ENCODE data around the gene TRIM59.

TRIM59 gene

GRCh38 chr3:160402221-160403027 is 47.2 kb downstream of the TRIM59 start:
- DNase-seq (ENCODE audit: low read depth): no peak

- DNase-seq (ENCODE audit: low read depth): peak; percentile 92
These were observed 48.1 kb downstream of the TRIM59 start for GRCh38 chr3:160401291-160402095.

DNA sequence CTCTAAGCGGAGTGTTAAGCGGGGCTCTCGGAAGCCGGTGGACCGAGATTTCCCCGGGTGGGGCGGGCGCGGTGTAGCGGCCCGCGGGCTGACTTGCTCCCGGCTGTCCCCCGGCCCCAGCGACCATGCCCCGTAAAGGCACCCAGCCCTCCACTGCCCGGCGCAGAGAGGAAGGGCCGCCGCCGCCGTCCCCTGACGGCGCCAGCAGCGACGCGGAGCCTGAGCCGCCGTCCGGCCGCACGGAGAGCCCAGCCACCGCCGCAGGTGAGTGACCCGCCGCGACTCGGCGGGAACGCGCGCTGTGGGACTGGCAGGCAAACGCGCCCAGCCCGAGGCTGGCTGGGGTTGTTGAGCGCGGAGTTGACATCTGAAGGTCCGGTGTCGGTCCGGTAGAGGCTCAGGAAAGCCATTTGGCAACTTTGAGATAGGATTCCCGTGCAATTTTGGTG is 48.9 kb downstream of the TRIM59 start:
- DNase-seq (ENCODE audit: low read depth): no peak

DNA sequence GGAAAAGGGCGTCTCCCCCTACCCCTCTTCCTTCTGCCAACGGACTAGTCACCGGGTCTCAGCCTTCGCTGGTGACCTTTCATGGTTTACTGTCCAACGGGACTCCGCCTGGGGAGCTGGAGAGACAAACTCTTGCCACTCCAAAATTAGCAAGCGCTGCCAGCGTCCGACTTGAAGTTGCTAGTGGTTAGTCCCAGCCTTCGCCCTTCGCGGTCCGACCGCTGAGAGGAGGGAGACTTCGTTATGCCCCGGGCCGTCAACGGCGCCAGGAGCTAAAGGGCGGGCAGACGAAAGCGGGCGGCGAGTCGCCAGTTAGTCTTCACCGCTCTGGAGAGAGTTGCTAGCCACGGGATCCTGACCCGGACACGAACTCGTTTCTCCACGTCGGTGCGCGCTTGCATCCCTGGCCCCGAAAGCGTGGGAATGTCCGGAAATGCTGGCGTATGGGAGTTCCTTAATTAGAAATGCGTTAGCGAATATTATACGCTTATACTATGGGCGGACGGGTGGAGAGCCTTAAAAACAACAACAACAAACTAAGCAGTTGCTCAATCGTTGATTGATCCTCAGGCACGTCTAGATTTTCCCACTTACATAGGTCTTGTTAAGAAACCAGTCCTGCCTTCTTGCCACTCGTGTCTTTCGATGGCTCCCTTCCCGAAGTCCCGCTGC is 49.4 kb downstream of the TRIM59 start:
- DNase-seq (ENCODE audit: low read depth): peak; percentile 61

- DNase-seq (ENCODE audit: low read depth): peak; percentile 93
These were observed 50.2 kb downstream of the TRIM59 start, which contains the start of the genes IFT80 and SMC4 for GRCh38 chr3:160399125-160400029. Gene IFT80, minus strand, starts transcription at chr3:160399225. Its CDS starts 14,625 bp downstream, at chr3:160384600. Gene SMC4, plus strand, starts transcription at chr3:160399650. Its CDS starts 1,177 bp downstream, at chr3:160400827.

DNA sequence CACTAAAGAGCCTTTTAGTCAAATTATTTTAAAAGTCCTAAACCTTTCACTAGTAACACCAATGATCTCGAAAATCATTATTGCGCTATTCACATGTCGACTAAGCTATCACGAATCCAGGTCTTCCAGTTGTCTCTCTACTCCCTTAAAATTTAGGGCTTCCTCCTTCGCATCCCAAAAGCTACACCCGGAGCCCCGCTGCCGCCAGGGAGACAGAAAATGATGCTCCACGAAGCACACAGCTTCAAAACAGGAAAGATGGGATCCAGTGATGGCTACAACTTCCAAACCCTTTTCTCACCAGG is 50.8 kb downstream of the TRIM59 start:
- DNase-seq (ENCODE audit: low read depth): no peak

- DNase-seq (ENCODE audit: low read depth): peak; percentile 64
These were observed 54.3 kb downstream of the TRIM59 start for GRCh38 chr3:160395297-160395696.

- DNase-seq (ENCODE audit: low read depth): no peak
These were observed 55.6 kb downstream of the TRIM59 start for GRCh38 chr3:160394009-160394392.

DNA sequence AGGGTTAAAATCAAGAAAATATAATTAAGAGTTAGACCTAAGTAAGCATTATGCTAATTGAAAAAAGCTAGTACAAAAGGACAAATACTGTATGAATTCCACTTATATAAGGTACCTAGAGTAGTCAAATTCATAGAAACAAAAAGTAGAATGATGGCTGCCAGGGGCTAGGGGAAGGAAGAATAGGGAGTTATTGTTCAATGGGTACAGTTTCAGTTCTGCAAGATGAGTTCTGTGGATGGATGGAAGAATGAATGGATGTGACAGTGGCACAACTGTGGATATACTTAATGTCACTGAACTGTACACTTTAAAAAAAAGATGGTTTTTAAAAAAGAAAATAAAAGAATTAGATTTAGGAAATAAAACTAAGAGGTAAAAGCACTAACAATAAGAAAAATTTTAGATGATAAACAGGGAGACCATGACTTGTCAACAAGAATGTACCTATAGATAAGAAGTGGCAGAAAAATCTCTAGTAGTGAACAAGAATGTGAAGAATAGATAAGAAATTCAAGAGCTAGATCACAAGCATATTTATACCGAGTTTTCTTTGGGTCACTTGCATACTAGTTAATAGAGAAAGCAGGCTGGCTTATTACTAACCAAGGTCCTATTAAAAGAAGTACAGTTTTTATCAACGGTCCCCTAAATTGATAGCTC is 56.1 kb downstream of the TRIM59 start:
- no peak for DNase-seq (ENCODE audit: low read depth)

GRCh38 chr3:160392798-160393197 is 56.8 kb downstream of the TRIM59 start:
- DNase-seq (ENCODE audit: low read depth): no peak

GRCh38 chr3:160390565-160391138 is 58.9 kb downstream of the TRIM59 start:
- DNase-seq (ENCODE audit: low read depth): no peak

All from amniotic epithelial cell (primary cell).